ENCODE results near the gene ZNF664.

- TF ChIP-seq CTCF (IDR thresholded peaks at IDR 0.05) (no peak), POLR2A (IDR thresholded peaks at IDR 0.05) (no peak)
These were observed 57.5 kb downstream of the ZNF664 start for GRCh38 chr12:124030510-124030909.

Data from thyroid gland (tissue), 4 donors.